IMR-90 (cell line): Measurements from ENCODE around the gene OSBPL9. TPM values are rescaled to one million over a fixed set of nuclear protein-coding genes. Genes with fewer than 3 reads are reported as not detected.

Experiments used
- ATAC-seq: fragments of 200-7000 bp; cut with Tn5 transposase; 2 replicates; pipeline ENCODE4 v1.9.1; 2020; ENCODE audit warnings: low read depth, mild to moderate bottlenecking, moderate library complexity
- BruUV-seq: library from RNA; stranded (reverse); fragments of 400-500 nt; replicated peaks from 2 replicates; lab custom pipeline; 2021; lab: Mats Ljungman, UMichigan
- CTCF ChIA-PET: fragments of 300-600 bp; formaldehyde crosslinking; extraction: SDS; loops from one replicate; lab custom pipeline; 2021; ENCODE audit warnings: antibody characterized with exemption; lab: Yijun Ruan, JAX
- POLR2A ChIA-PET: fragments of 300-600 bp; sonication (Branson Sonifier 250); formaldehyde crosslinking; loops from one replicate; lab custom pipeline; 2022; ENCODE audit warnings: antibody characterized with exemption; ENCODE audit not compliant: unreplicated experiment; lab: Charles Lee
- DNase-seq: peaks from one replicate; pipeline ENCODE4 v3.0.0; 2013
- H2AFZ ChIP-seq: replicated peaks from 2 replicates; pipeline ENCODE3; 2013; ENCODE audit warnings: low read length, mild to moderate bottlenecking; ENCODE audit not compliant: poor library complexity
- H2AK5ac ChIP-seq: 2 replicates; pipeline ENCODE4 v1.6.1; 2013; ENCODE audit warnings: low read depth, low read length, inconsistent platforms
- H2AK9ac ChIP-seq: replicated peaks from 2 replicates; pipeline ENCODE3; 2013; ENCODE audit warnings: mild to moderate bottlenecking, low read depth, low read length, moderate library complexity; ENCODE audit not compliant: poor library complexity
- H2BK120ac ChIP-seq: 2 replicates; pipeline ENCODE4 v1.6.1; 2013; ENCODE audit warnings: low read depth, low read length, inconsistent platforms
- H2BK15ac ChIP-seq: 3 replicates; pipeline ENCODE4 v1.6.1; 2013; ENCODE audit warnings: low read depth, low read length, inconsistent platforms
- H2BK20ac ChIP-seq: 2 replicates; pipeline ENCODE4 v1.6.1; 2013; ENCODE audit warnings: low read depth, mild to moderate bottlenecking, inconsistent platforms, low read length, moderate library complexity
- H2BK5ac ChIP-seq: 2 replicates; pipeline ENCODE4 v1.6.1; 2013; ENCODE audit warnings: mild to moderate bottlenecking, low read depth, low read length, inconsistent platforms; ENCODE audit not compliant: poor library complexity, severe bottlenecking
- H3K14ac ChIP-seq: replicated peaks from 2 replicates; pipeline ENCODE4 v1.6.1; 2013; ENCODE audit warnings: low read depth, low read length, inconsistent platforms
- H3K18ac ChIP-seq: 2 replicates; pipeline ENCODE4 v1.6.1; 2013; ENCODE audit warnings: low read depth, low read length, control low read depth
- H3K23ac ChIP-seq: 2 replicates; pipeline ENCODE4 v1.6.1; 2013; ENCODE audit warnings: low read depth, low read length, inconsistent platforms
- H3K27ac ChIP-seq: 2 replicates; pipeline ENCODE4 v1.5.1; 2013; ENCODE audit warnings: mild to moderate bottlenecking, control low read depth, low read length; ENCODE audit not compliant: insufficient read depth
- H3K27me3 ChIP-seq: 2 replicates; pipeline ENCODE4 v1.6.1; 2013; ENCODE audit warnings: low read length; ENCODE audit not compliant: control insufficient read depth, insufficient read depth
- H3K36me3 ChIP-seq: 2 replicates; pipeline ENCODE4 v1.6.1; 2013; ENCODE audit warnings: low read length, mixed read lengths; ENCODE audit not compliant: control insufficient read depth, insufficient read depth
- H3K4ac ChIP-seq: 2 replicates; pipeline ENCODE4 v1.6.1; 2013; ENCODE audit warnings: low read depth, low read length, inconsistent platforms
- H3K4me1 ChIP-seq: 2 replicates; pipeline ENCODE4 v1.6.1; 2013; ENCODE audit warnings: low read length, mixed read lengths; ENCODE audit not compliant: control insufficient read depth, insufficient read depth
- H3K4me2 ChIP-seq: 2 replicates; pipeline ENCODE4 v1.6.1; 2013; ENCODE audit warnings: low read depth, mild to moderate bottlenecking, control low read depth, low read length, moderate library complexity
- H3K4me3 ChIP-seq: 2 replicates; pipeline ENCODE4 v1.5.1; 2013; ENCODE audit warnings: low read depth, mild to moderate bottlenecking, control low read depth, low read length, moderate library complexity; ENCODE audit not compliant: insufficient read depth
- H3K56ac ChIP-seq: 2 replicates; pipeline ENCODE4 v1.6.1; 2013; ENCODE audit warnings: low read length, inconsistent platforms; ENCODE audit not compliant: insufficient read depth; ENCODE audit errors: extremely low read depth
- H3K79me1 ChIP-seq, 2 experiments: 2 replicates each; pipeline ENCODE4 v1.6.1; 2013; ENCODE audit warnings: low read length in 2 of 2, inconsistent platforms in 1 of 2, low read depth in 1 of 2
- H3K9ac ChIP-seq: 2 replicates; pipeline ENCODE4 v1.6.1; 2013; ENCODE audit warnings: low read depth, low read length, control low read depth
- H3K9me1 ChIP-seq: 2 replicates; pipeline ENCODE4 v1.6.1; 2013; ENCODE audit warnings: low read length, inconsistent platforms; ENCODE audit not compliant: insufficient read depth
- H3K9me3 ChIP-seq: 2 replicates; pipeline ENCODE4 v1.6.1; 2013; ENCODE audit warnings: low read length; ENCODE audit not compliant: control insufficient read depth, insufficient read depth
- H4K20me1 ChIP-seq: 2 replicates; pipeline ENCODE4 v1.6.1; 2013; ENCODE audit warnings: low read length, inconsistent platforms; ENCODE audit not compliant: insufficient read depth
- H4K5ac ChIP-seq: 2 replicates; pipeline ENCODE4 v1.6.1; 2013; ENCODE audit warnings: mild to moderate bottlenecking, low read depth, low read length, control low read depth
- H4K8ac ChIP-seq, 2 experiments: 2 replicates each; pipeline ENCODE4 v1.6.1; 2013; ENCODE audit warnings: low read depth in 2 of 2, low read length in 2 of 2, control low read depth in 1 of 2, inconsistent platforms in 1 of 2
- H4K91ac ChIP-seq: 2 replicates; pipeline ENCODE4 v1.6.1; 2013; ENCODE audit warnings: low read depth, low read length, inconsistent platforms; ENCODE audit not compliant: insufficient read depth
- MXI1 ChIP-seq: IDR thresholded peaks from 2 replicates; pipeline ENCODE4 v1.6.1; 2012; ENCODE audit warnings: low read depth, mild to moderate bottlenecking, low read length, moderate library complexity, borderline replicate concordance
- WGBS, 2 experiments: methylation state at CpG; one replicate each; pipeline versions ENCODE4 v1.1.5 to v1.1.7; 2013; ENCODE audit warnings: missing lambda C conversion rate in 2 of 2; ENCODE audit not compliant: insufficient read length in 1 of 2; ENCODE audit errors: extremely low coverage in 2 of 2; 5-methylcytosine and 5-hydroxymethylcytosine counted together
- dilution Hi-C: fragments of 300-500 bp; cut with HindIII; formaldehyde crosslinking; loops from one replicate; pipeline ENCODE4 v1.14.3; 2018; ENCODE audit warnings: low sequenced_read_pairs; ENCODE audit not compliant: unreplicated experiment
- in situ Hi-C: fragments of 300-500 bp; cut with MboI; formaldehyde crosslinking; loops from 3 replicates; pipeline ENCODE4 v1.14.3; 2019; ENCODE audit warnings: low sequenced_read_pairs, inconsistent platforms, mixed read lengths
- intact Hi-C: fragments of 100-400 bp; cut with micrococcal nuclease; formaldehyde crosslinking; loops from 2 replicates; pipeline ENCODE4 v1.10.0; 2022
- polyA plus RNA-seq, 3 experiments: library from polyadenylated mRNA; depleted of rRNA; stranded (reverse); fragments of >200 nt; gene quantifications; 2 replicates each; pipeline ENCODE4 v1.2.3, GENCODE V29; 2012; ENCODE audit warnings: low replicate concordance in 1 of 3
- total RNA-seq: library from RNA; depleted of rRNA; stranded (reverse); fragments of >200 nt; gene quantifications from 2 replicates; pipeline ENCODE4 v1.2.3, GENCODE V29; 2012
- TF ChIP-seq, protein P1 (sequence below): conservative IDR thresholded peaks from 2 replicates; pipeline ENCODE4 v1.5.1; 2012; ENCODE audit warnings: mild to moderate bottlenecking, low read depth, low read length, improper control_type of control experiment

Gene OSBPL9
- total and polyA plus RNA-seq, 2 of the 4 experiments (the other 2 are of a cell fraction), result 51.4 to 127 TPM

DNA sequence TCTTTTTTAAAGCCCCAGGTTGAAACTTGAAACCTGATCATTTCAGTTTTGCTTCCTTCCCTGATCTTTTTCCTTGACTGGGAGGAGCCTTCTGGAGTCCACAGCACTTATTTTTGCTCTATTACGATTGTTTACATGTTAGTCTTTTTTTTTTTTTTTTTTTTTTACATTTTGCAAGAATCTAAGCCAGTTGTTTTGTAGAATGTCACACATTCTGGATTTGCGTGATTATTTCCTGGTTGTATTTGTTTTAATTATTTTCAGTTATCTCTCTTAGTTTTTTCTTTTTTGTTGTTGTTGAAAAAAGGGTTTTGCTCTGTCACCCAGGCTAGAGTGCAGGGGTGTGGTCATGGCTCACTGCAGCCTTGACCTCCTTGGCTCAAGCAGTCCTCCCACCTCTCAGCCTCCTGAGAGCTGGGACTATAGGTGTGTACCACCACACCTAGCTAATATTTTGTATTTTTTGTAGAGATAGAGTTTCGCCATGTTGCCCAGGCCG is 32.8 kb downstream of the OSBPL9 start (continued):
- TF ChIP-seq MXI1, result no peak

DNA sequence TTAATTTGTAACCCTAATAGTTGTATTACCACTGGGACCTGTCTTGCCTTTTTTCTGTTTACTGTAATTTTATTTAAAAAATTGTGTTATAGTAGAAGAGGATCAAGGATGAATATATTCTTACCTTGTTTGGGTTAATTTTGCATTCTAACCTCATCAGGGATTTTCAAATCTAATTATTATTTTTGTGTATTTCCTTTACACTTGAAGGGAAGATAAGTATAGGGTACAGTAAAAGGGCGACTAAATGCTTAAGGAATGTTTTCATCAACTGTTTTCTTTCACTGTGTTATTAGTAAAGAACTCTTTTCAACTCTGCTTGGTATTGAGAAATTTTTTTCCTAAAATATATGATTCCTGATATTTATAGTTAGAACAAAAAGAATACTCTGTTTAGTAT is 33.3 kb downstream of the OSBPL9 start:
- H3K14ac ChIP-seq, result no peak overlapping the region

More for the DNA sequence above, 33.3 kb downstream of the OSBPL9 start:
- peak overlapping the region; percentile 86 for H2BK5ac ChIP-seq
- peak overlapping the region; percentile 86 for H3K4ac ChIP-seq
- dilution Hi-C loops (no loop called here), in situ Hi-C loops (no loop called here), intact Hi-C loops (no loop called here)
- ChIA-PET POLR2A (no interaction called here), CTCF (interaction anchor here (1.0 kb wide), 1 partner anchor 104 kb away, joined by 3 read pairs; no protein-coding TSS in a partner anchor)
- peak overlapping the region; percentile 72; the same call in 1 of the 2 replicates for H3K27ac ChIP-seq
- H2BK15ac ChIP-seq, result 0 out of 3 replicates have a peak overlapping the region, but pooled peaks have one; percentile 50
- H3K18ac ChIP-seq, result peak overlapping the region; percentile 94
- 0 out of 2 replicates have a peak, but pooled peaks cover 3% of the 10 kb centered on the region for H4K20me1 ChIP-seq
- H3K56ac ChIP-seq, result no peak overlapping the region
- 0 out of 2 replicates have a peak overlapping the region, but pooled peaks have one; percentile 55 for H2BK120ac ChIP-seq
- 0 out of 2 replicates have a peak overlapping the region, but pooled peaks have one; percentile 42 for H4K91ac ChIP-seq
- no peak overlapping the region for H2AFZ ChIP-seq
- peak; percentile 17 for DNase-seq
- WGBS, 2 experiments, result no CpG with 5 or more reads among the region's 1 CpG
- TF ChIP-seq, protein P1, sequence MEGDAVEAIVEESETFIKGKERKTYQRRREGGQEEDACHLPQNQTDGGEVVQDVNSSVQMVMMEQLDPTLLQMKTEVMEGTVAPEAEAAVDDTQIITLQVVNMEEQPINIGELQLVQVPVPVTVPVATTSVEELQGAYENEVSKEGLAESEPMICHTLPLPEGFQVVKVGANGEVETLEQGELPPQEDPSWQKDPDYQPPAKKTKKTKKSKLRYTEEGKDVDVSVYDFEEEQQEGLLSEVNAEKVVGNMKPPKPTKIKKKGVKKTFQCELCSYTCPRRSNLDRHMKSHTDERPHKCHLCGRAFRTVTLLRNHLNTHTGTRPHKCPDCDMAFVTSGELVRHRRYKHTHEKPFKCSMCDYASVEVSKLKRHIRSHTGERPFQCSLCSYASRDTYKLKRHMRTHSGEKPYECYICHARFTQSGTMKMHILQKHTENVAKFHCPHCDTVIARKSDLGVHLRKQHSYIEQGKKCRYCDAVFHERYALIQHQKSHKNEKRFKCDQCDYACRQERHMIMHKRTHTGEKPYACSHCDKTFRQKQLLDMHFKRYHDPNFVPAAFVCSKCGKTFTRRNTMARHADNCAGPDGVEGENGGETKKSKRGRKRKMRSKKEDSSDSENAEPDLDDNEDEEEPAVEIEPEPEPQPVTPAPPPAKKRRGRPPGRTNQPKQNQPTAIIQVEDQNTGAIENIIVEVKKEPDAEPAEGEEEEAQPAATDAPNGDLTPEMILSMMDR, result no peak
- H2BK20ac ChIP-seq, result no peak overlapping the region
- peaks cover 23 to 74% of the 10 kb centered on the region in 2 experiments for H3K79me1 ChIP-seq
- ATAC-seq, result no peak
- peak overlapping the region in 1 of 2 experiments; percentile 6; a peak in 1 of 4 replicates for H4K8ac ChIP-seq
- BruUV-seq, result no TSS peak
- H4K5ac ChIP-seq, result no peak overlapping the region; the same call in 1 of the 2 replicates
- no peak overlapping the region for H3K23ac ChIP-seq
- H2AK5ac ChIP-seq, result peak overlapping the region; percentile 95; the same call in 1 of the 2 replicates
- peaks cover 19% of the 10 kb centered on the region for H3K9me1 ChIP-seq
- peaks cover 3% of the 10 kb centered on the region; the same call in 1 of the 2 replicates for H3K36me3 ChIP-seq
- H2AK9ac ChIP-seq, result no peak overlapping the region
- peak overlapping the region; percentile 33; the same call in 1 of the 2 replicates for H3K4me2 ChIP-seq
- no peaks in the 10 kb centered on the region for H3K9me3 ChIP-seq
- no peak overlapping the region for H3K9ac ChIP-seq
- H3K27me3 ChIP-seq, result no peaks in the 10 kb centered on the region
- H3K4me3 ChIP-seq, result no peak overlapping the region
- peaks cover 18% of the 10 kb centered on the region for H3K4me1 ChIP-seq
